GM12878 (cell line): Measurements from ENCODE around the gene PERM1. TPM values are rescaled to one million over a fixed set of nuclear protein-coding genes. Genes with fewer than 3 reads are reported as not detected.

Experiments used
- ATAC-seq: fragments of 200-7000 bp; cut with Tn5 transposase; 3 replicates; pipeline ENCODE4 v1.9.1; 2020; ENCODE audit warnings: mild to moderate bottlenecking, moderate library complexity
- BruUV-seq: library from RNA; stranded (reverse); fragments of 400-500 nt; replicated peaks from 2 replicates; lab custom pipeline; 2021; lab: Mats Ljungman, UMichigan
- CTCF ChIA-PET: fragments of 300-600 bp; sonication (Branson Sonifier 250); formaldehyde crosslinking; extraction: SDS; loops from one replicate; lab custom pipeline; 2021; ENCODE audit warnings: inconsistent platforms; lab: Yijun Ruan, JAX
- POLR2A ChIA-PET: fragments of 350-600 bp; formaldehyde crosslinking; extraction: SDS; loops from one replicate; lab custom pipeline; 2021; ENCODE audit warnings: inconsistent platforms; lab: Charles Lee
- RAD21 ChIA-PET: fragments of 300-600 bp; sonication (Branson Sonifier 250); formaldehyde crosslinking; loops from one replicate; lab custom pipeline; 2023; ENCODE audit warnings: antibody characterized with exemption; ENCODE audit not compliant: unreplicated experiment; lab: Charles Lee
- SMC1A ChIA-PET: fragments of 300-600 bp; sonication (Branson Sonifier 250); formaldehyde crosslinking; loops from one replicate; lab custom pipeline; 2023; ENCODE audit not compliant: unreplicated experiment, uncharacterized antibody; lab: Charles Lee
- DNase-seq: peaks from one replicate; pipeline ENCODE4 v3.0.0-alpha.2; 2011; ENCODE audit warnings: low read depth, low spot score
- FAIRE-seq: peaks from 3 replicates; lab custom pipeline; 2011; peaks lifted over from hg19 to GRCh38; lab: Jason Lieb, UNC
- H2AFZ ChIP-seq: 2 replicates; pipeline ENCODE4 v1.6.0; 2011; ENCODE audit warnings: low read depth, low read length, control low read depth; ENCODE audit not compliant: control insufficient read depth
- H3K27ac ChIP-seq: 2 replicates; pipeline ENCODE4 v1.5.1; 2011; ENCODE audit warnings: control low read depth; ENCODE audit not compliant: control insufficient read depth, insufficient read depth
- H3K27me3 ChIP-seq, 2 experiments: replicated peaks in 1 of 2; 2 replicates each; pipeline versions ENCODE4 v1.6.0 to v1.6.1; 2011; ENCODE audit warnings: low read length in 1 of 2; ENCODE audit not compliant: control insufficient read depth in 2 of 2, insufficient read depth in 2 of 2
- H3K36me3 ChIP-seq, 2 experiments: 2 replicates each; pipeline ENCODE4 v1.5.1; 2011; ENCODE audit warnings: low read length in 1 of 2; ENCODE audit not compliant: control insufficient read depth in 2 of 2, insufficient read depth in 2 of 2
- H3K4me1 ChIP-seq: 2 replicates; pipeline ENCODE4 v1.6.1; 2011; ENCODE audit warnings: mild to moderate bottlenecking, low read length, moderate library complexity, mixed read lengths; ENCODE audit not compliant: control insufficient read depth, insufficient read depth
- H3K4me2 ChIP-seq: 2 replicates; pipeline ENCODE4 v1.6.0; 2011; ENCODE audit warnings: control low read depth; ENCODE audit not compliant: control insufficient read depth, insufficient read depth
- H3K4me3 ChIP-seq: fragments of 200-600 bp; sonication (generic); 2 replicates; pipeline ENCODE4 v1.5.1; 2016
- H3K79me2 ChIP-seq: 2 replicates; pipeline ENCODE4 v1.6.0; 2011; ENCODE audit warnings: low read length; ENCODE audit not compliant: control insufficient read depth, insufficient read depth
- H3K9ac ChIP-seq: 2 replicates; pipeline ENCODE4 v1.8.0; 2011; ENCODE audit warnings: low read length, control low read depth, mixed read lengths; ENCODE audit not compliant: control insufficient read depth, insufficient read depth
- H3K9me3 ChIP-seq: replicated peaks from 3 replicates; pipeline ENCODE4 v1.5.1; 2011; ENCODE audit warnings: mild to moderate bottlenecking, low read length; ENCODE audit not compliant: control insufficient read depth, insufficient read depth
- H4K20me1 ChIP-seq: 2 replicates; pipeline ENCODE4 v1.6.0; 2011; ENCODE audit not compliant: control insufficient read depth, insufficient read depth
- CBX3 ChIP-seq: fragments of 200-600 bp; sonication (generic); IDR thresholded peaks from 2 replicates; pipeline ENCODE4 v1.6.1; 2016; ENCODE audit warnings: low read depth, borderline replicate concordance
- CREM ChIP-seq: IDR thresholded peaks from 2 replicates; pipeline ENCODE4 v1.6.1; 2014; ENCODE audit warnings: antibody characterized with exemption, low read depth
- GABPA ChIP-seq: IDR thresholded peaks from 2 replicates; pipeline ENCODE4 v1.6.1; 2014; ENCODE audit warnings: antibody characterized with exemption, low read depth, mild to moderate bottlenecking, inconsistent platforms
- LARP7 ChIP-seq: fragments of 450-650 bp; IDR thresholded peaks from 2 replicates; pipeline ENCODE4 v1.6.1; 2017; ENCODE audit warnings: mild to moderate bottlenecking
- MXI1 ChIP-seq: fragments of 150-350 bp; IDR thresholded peaks from 2 replicates; pipeline ENCODE4 v1.6.1; 2011; ENCODE audit warnings: low read depth, mild to moderate bottlenecking, inconsistent platforms, low read length, improper control_type of control experiment
- NBN ChIP-seq: fragments of 450-650 bp; IDR thresholded peaks from 2 replicates; pipeline ENCODE4 v1.6.1; 2016
- NRF1 ChIP-seq: conservative IDR thresholded peaks from 2 replicates; pipeline ENCODE4 v1.6.1; 2011; ENCODE audit warnings: mild to moderate bottlenecking, low read depth, low read length, improper control_type of control experiment
- RUNX3 ChIP-seq: IDR thresholded peaks from 2 replicates; pipeline ENCODE4 v1.6.1; 2012; ENCODE audit warnings: low read length, inconsistent platforms
- TCF3 ChIP-seq: IDR thresholded peaks from 2 replicates; pipeline ENCODE4 v1.6.1; 2012; ENCODE audit warnings: low read depth, mild to moderate bottlenecking, low read length, borderline replicate concordance; ENCODE audit not compliant: insufficient read depth
- WGBS: methylation state at CpG from one replicate; pipeline ENCODE4 v1.1.6; 2016; ENCODE audit warnings: low lambda C conversion rate; ENCODE audit not compliant: insufficient replicate concordance, insufficient coverage; ENCODE audit errors: missing lambda C conversion rate; 5-methylcytosine and 5-hydroxymethylcytosine counted together
- in situ Hi-C: fragments of 300-500 bp; cut with MboI; formaldehyde crosslinking; loops from 9 replicates; pipeline ENCODE4 v1.14.3; 2018; ENCODE audit warnings: mixed read lengths
- intact Hi-C: fragments of 100-400 bp; cut with micrococcal nuclease; formaldehyde crosslinking; loops from one replicate; pipeline ENCODE4 v1.14.2; 2022; ENCODE audit not compliant: unreplicated experiment
- polyA plus RNA-seq, 11 experiments: library from polyadenylated mRNA; depleted of rRNA in 4 of 11; unstranded in 6 of 11; stranded (reverse) in 5 of 11; fragments of >200 nt; fragmentation: Nextera tagmentation in 4 of 11; fragmentation: Illumina TruSeq in 1 of 11; extraction: Ambion mirVana in 4 of 11; extraction: Trizol in 1 of 11; gene quantifications; 1 replicate in 1 of 11; 2 replicates in 10 of 11; pipeline versions ENCODE4 v1.2.1 to v1.2.3, GENCODE V29; 2011 to 2016; ENCODE audit warnings: inconsistent platforms in 2 of 11, missing spikeins in 2 of 11, low read depth in 1 of 11
- total RNA-seq, 4 experiments: library from RNA; depleted of rRNA in 3 of 4; stranded (reverse); fragments of >200 nt in 3 of 4; fragmentation: Illumina TruSeq in 1 of 4; extraction: Trizol in 1 of 4; gene quantifications; 2 replicates each; pipeline versions ENCODE4 v1.2.1 to v1.2.3, GENCODE V29; 2013 to 2021
- TF ChIP-seq, protein P1 (sequence below): IDR thresholded peaks from 2 replicates; pipeline ENCODE4 v1.6.1; 2011; ENCODE audit warnings: low read depth, low read length, improper control_type of control experiment, borderline replicate concordance
- TF ChIP-seq, protein P2 (sequence below): fragments of 450-650 bp; IDR thresholded peaks from 2 replicates; pipeline ENCODE4 v1.6.1; 2017; ENCODE audit warnings: mild to moderate bottlenecking

The PERM1 gene
- total and polyA plus RNA-seq, 10 of the 15 experiments (the other 5 are each of a cell fraction or from before 2014, with no cell fraction given), result not detected

DNA sequence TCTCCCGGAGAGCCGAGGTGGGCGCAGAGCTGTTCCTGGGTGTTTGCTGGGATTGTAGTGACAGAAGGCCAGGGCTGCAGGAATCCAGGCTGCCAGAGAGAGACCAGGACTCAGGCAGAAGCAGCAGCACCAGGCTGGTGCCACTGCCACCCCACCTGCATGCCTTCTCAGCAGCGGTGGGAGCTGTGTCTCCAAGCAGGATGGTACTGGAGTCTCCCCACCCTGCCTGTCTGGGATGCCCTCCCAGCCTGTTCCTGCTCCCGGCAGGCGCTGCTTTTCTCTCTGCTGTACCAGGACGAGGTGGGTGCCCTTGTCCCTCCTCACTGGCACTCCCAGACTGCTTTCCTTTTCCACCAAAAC is 22.5 kb upstream of the PERM1 start (continued):
- TF ChIP-seq MXI1, result no peak
- TF ChIP-seq RUNX3, result no peak
- TF ChIP-seq, protein P1, sequence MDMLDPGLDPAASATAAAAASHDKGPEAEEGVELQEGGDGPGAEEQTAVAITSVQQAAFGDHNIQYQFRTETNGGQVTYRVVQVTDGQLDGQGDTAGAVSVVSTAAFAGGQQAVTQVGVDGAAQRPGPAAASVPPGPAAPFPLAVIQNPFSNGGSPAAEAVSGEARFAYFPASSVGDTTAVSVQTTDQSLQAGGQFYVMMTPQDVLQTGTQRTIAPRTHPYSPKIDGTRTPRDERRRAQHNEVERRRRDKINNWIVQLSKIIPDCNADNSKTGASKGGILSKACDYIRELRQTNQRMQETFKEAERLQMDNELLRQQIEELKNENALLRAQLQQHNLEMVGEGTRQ, result no peak
- no peak for TF ChIP-seq CBX3
- no peak for TF ChIP-seq TCF3
- TF ChIP-seq, protein P2, sequence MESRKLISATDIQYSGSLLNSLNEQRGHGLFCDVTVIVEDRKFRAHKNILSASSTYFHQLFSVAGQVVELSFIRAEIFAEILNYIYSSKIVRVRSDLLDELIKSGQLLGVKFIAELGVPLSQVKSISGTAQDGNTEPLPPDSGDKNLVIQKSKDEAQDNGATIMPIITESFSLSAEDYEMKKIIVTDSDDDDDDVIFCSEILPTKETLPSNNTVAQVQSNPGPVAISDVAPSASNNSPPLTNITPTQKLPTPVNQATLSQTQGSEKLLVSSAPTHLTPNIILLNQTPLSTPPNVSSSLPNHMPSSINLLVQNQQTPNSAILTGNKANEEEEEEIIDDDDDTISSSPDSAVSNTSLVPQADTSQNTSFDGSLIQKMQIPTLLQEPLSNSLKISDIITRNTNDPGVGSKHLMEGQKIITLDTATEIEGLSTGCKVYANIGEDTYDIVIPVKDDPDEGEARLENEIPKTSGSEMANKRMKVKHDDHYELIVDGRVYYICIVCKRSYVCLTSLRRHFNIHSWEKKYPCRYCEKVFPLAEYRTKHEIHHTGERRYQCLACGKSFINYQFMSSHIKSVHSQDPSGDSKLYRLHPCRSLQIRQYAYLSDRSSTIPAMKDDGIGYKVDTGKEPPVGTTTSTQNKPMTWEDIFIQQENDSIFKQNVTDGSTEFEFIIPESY, result no peak
- no peak for TF ChIP-seq LARP7
- TF ChIP-seq GABPA, result no peak
- no peak for TF ChIP-seq NBN

GRCh38 chr1:1003618-1004419 is 21.9 kb upstream of the PERM1 start:
- POLR2A ChIA-PET, result interaction anchor here (0.6 to 5.4 kb wide), 5 partner anchors 10 to 98 kb away, joined by 3 to 22 read pairs (median 6); partner anchors contain the start of genes AGRN and ISG15
- DNase-seq, result no peak
- intact Hi-C loops (no loop called here), in situ Hi-C loops (no loop called here)
- no peaks in the 10 kb centered on the region for H3K36me3 ChIP-seq
- H3K9ac ChIP-seq, result no peak overlapping the region
- no peaks in the 10 kb centered on the region for H3K79me2 ChIP-seq
- H3K9me3 ChIP-seq, result no peaks in the 10 kb centered on the region
- H3K4me2 ChIP-seq, result no peak overlapping the region
- H3K4me1 ChIP-seq, result peaks cover 26% of the 10 kb centered on the region
- no peak overlapping the region for H2AFZ ChIP-seq
- H3K27ac ChIP-seq, result no peak overlapping the region
- CTCF ChIA-PET, result interaction anchor here (0.9 to 5.6 kb wide), 4 partner anchors 10 to 98 kb away, joined by 3 to 56 read pairs (median 20); partner anchors contain the start of genes ISG15 and PERM1
- TF ChIP-seq CREM, result no peak
- TF ChIP-seq NRF1, result no peak
- SMC1A ChIA-PET, result no interaction called here
- H3K27me3 ChIP-seq, result peaks cover 0 to 14% of the 10 kb centered on the region in 2 experiments; a peak in 2 of 4 replicates
- no peak for FAIRE-seq
- no peak overlapping the region for H3K4me3 ChIP-seq
- RAD21 ChIA-PET, result interaction anchor here (1.4 kb wide), 1 partner anchor 12 kb away, joined by 6 read pairs; no protein-coding TSS in a partner anchor
- no peaks in the 10 kb centered on the region for H4K20me1 ChIP-seq
- ATAC-seq, result no peak
- WGBS, result 62% methylated on average over 21 of the region's 22 CpGs
- no TSS peak for BruUV-seq
